ENCODE data around the gene ZBTB7C. TPM values are rescaled to one million over a fixed set of nuclear protein-coding genes. Genes with fewer than 3 reads are reported as not detected.

The ZBTB7C gene
- total and polyA plus RNA-seq, 4 experiments from 2014 or later = 0.23 TPM; not detected in 3

DNA sequence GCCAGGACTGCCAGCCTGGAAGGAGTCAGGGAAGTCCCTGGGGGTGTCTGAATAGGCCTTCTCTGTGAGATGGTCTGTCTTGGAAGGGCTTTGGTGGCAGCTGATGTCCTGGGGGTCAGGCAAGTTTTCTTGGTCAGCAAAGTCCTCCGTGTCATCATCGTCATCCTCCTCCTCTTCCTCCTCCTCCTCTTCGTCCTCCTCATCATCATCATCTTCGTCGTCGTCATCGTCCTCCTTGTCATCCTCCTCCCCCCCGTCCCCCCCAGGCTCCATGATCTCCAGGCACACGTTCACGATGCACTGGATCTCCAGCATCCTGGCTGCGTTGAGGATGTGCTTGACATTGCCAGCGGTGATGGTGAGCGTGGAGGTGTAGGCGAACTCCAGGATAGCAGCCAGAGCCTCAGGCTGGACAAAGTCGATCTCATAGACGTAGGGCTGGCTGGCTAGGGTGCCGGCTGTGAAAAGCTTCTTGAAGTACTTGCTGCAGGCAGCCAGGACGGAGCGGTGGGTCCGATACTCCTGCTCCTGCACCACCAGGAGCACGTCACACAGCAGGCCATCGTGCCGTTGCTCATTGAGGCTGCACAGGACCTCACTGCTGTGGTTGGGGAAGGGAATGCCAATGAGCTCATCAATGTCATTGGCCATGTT, 368.6 kb downstream of the ZBTB7C start:
- intact Hi-C loops (cut with micrococcal nuclease) = no loop called here

DNA sequence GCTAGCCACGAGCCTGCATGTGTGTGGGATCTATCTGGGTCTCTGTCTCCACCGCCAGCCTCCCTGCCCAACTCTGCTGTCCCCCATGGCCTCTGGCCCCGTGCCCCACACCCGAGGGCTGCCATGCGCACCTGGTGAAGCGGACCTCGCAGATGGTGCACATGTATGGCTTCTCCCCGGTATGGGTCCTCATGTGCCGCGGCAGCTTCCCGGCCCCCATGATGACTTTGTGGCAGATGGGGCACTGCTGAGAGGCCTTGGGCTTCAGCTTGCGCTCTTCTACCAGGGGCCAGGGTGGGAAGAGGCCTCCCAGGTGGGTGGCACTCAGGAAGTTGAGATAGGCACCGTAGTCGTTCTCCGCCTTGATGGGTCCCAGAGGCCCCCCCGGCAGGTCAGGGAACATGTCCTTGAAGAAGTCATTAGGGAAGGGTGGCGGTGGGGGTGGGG, 369.4 kb downstream of the ZBTB7C start:
- H3K36me3 ChIP-seq (ENCODE audit: insufficient read depth, low read length) = no peaks in the 10 kb centered on the region
- DNase-seq = no peak
- H3K27ac ChIP-seq (ENCODE audit: low read depth, low read length) = no peak overlapping the region
- peaks cover 0 to 3% (median 0%) of the 10 kb centered on the region in 8 donors for H3K9me3 Mint-ChIP-seq
- no peaks in the 10 kb centered on the region for H3K4me1 Mint-ChIP-seq
- intact Hi-C loops (cut with micrococcal nuclease) = no loop called here
- ChIA-PET CTCF (ENCODE audit: partially characterized antibody) (no interaction called here), POLR2A (ENCODE audit: partially characterized antibody) (no interaction called here)
- no peak overlapping the region for H3K27ac Mint-ChIP-seq
- H3K27me3 Mint-ChIP-seq = peaks cover 7% of the 10 kb centered on the region in 2 donors
- H3K9me3 ChIP-seq (ENCODE audit: control insufficient read depth in 1 of 2, low read length in 2 of 2) = no peaks in the 10 kb centered on the region
- no peak overlapping the region for H3K4me3 Mint-ChIP-seq
- H3K4me1 ChIP-seq (ENCODE audit: insufficient read depth, low read length) = no peaks in the 10 kb centered on the region
- no peaks in the 10 kb centered on the region for H3K27me3 ChIP-seq (ENCODE audit: insufficient read depth, low read length)
- H3K36me3 Mint-ChIP-seq = no peaks in the 10 kb centered on the region
- no peak overlapping the region for H3K4me3 ChIP-seq (ENCODE audit: low read length in 2 of 2)

More for the DNA sequence above, 368.6 kb downstream of the ZBTB7C start:
- CTCF ChIA-PET (ENCODE audit: partially characterized antibody) = no interaction called here
- Histone ChIP-seq H3K4me1 (ENCODE audit: insufficient read depth, low read length) (no peaks in the 10 kb centered on the region), H3K4me3 (ENCODE audit: low read length in 2 of 2) (no peak overlapping the region), H3K36me3 (ENCODE audit: insufficient read depth, low read length) (no peaks in the 10 kb centered on the region), H3K27me3 (ENCODE audit: insufficient read depth, low read length) (no peaks in the 10 kb centered on the region), H3K9me3 (ENCODE audit: control insufficient read depth in 1 of 2, low read length in 2 of 2) (no peaks in the 10 kb centered on the region), H3K27ac (ENCODE audit: low read depth, low read length) (no peak overlapping the region)
- POLR2A ChIA-PET (ENCODE audit: partially characterized antibody) = no interaction called here
- Mint-ChIP-seq H3K27ac (no peak overlapping the region), H3K36me3 (no peaks in the 10 kb centered on the region), H3K4me3 (no peak overlapping the region), H3K9me3 (peaks cover 0 to 3% (median 3%) of the 10 kb centered on the region in 8 donors), H3K27me3 (peaks cover 7 to 9% of the 10 kb centered on the region in 2 donors), H3K4me1 (no peaks in the 10 kb centered on the region)
- no peak for DNase-seq

GRCh38 chr18:48038636-48039035, 370.5 kb downstream of the ZBTB7C start:
- peaks cover 6 to 7% of the 10 kb centered on the region in 2 donors for H3K27me3 Mint-ChIP-seq
- no peak overlapping the region for H3K27ac Mint-ChIP-seq
- Histone ChIP-seq H3K9me3 (ENCODE audit: control insufficient read depth in 1 of 2, low read length in 2 of 2) (no peaks in the 10 kb centered on the region), H3K36me3 (ENCODE audit: insufficient read depth, low read length) (no peaks in the 10 kb centered on the region), H3K4me3 (ENCODE audit: low read length in 2 of 2) (no peak overlapping the region), H3K4me1 (ENCODE audit: insufficient read depth, low read length) (no peaks in the 10 kb centered on the region), H3K27ac (ENCODE audit: low read depth, low read length) (no peak overlapping the region), H3K27me3 (ENCODE audit: insufficient read depth, low read length) (no peaks in the 10 kb centered on the region)
- H3K9me3 Mint-ChIP-seq = peaks cover 0 to 3% (median 0%) of the 10 kb centered on the region in 8 donors
- no peak for DNase-seq
- ChIA-PET CTCF (ENCODE audit: partially characterized antibody) (interaction anchor here (0.9 kb wide), 1 partner anchor 8 kb away, joined by 3 read pairs; no protein-coding TSS in a partner anchor), POLR2A (ENCODE audit: partially characterized antibody) (no interaction called here)
- H3K36me3 Mint-ChIP-seq = no peaks in the 10 kb centered on the region
- H3K4me1 Mint-ChIP-seq = no peaks in the 10 kb centered on the region
- H3K4me3 Mint-ChIP-seq = no peak overlapping the region
- intact Hi-C loops (cut with micrococcal nuclease) = no loop called here

- H3K27ac Mint-ChIP-seq = no peak overlapping the region
- H3K27ac ChIP-seq (ENCODE audit: low read depth, low read length) = no peak overlapping the region
- no peaks in the 10 kb centered on the region for H3K36me3 Mint-ChIP-seq
- H3K36me3 ChIP-seq (ENCODE audit: insufficient read depth, low read length) = no peaks in the 10 kb centered on the region
- intact Hi-C loops (cut with micrococcal nuclease) = no loop called here
- no peak for DNase-seq
- ChIA-PET POLR2A (ENCODE audit: partially characterized antibody) (no interaction called here), CTCF (ENCODE audit: partially characterized antibody) (interaction anchor here (0.9 to 1.2 kb wide), 2 partner anchors 9 to 408 kb away, joined by 3 read pairs; no protein-coding TSS in a partner anchor)
- H3K4me3 Mint-ChIP-seq = no peak overlapping the region
- peaks cover 2 to 3% of the 10 kb centered on the region in 2 donors for H3K27me3 Mint-ChIP-seq
- H3K9me3 ChIP-seq (ENCODE audit: control insufficient read depth in 1 of 2, low read length in 2 of 2) = no peaks in the 10 kb centered on the region
- H3K27me3 ChIP-seq (ENCODE audit: insufficient read depth, low read length) = no peaks in the 10 kb centered on the region
- no peak overlapping the region for H3K4me3 ChIP-seq (ENCODE audit: low read length in 2 of 2)
- H3K9me3 Mint-ChIP-seq = no peaks in the 10 kb centered on the region
- H3K4me1 Mint-ChIP-seq = no peaks in the 10 kb centered on the region
- H3K4me1 ChIP-seq (ENCODE audit: insufficient read depth, low read length) = no peaks in the 10 kb centered on the region
These were observed 371.5 kb downstream of the ZBTB7C start for GRCh38 chr18:48037481-48038271.

- H3K27ac Mint-ChIP-seq = peak overlapping the region in 1 of 7 donors; percentile 45
- H3K9me3 Mint-ChIP-seq = no peaks in the 10 kb centered on the region
- Histone ChIP-seq H3K4me1 (ENCODE audit: insufficient read depth, low read length) (no peaks in the 10 kb centered on the region), H3K36me3 (ENCODE audit: insufficient read depth, low read length) (no peaks in the 10 kb centered on the region), H3K4me3 (ENCODE audit: low read length in 2 of 2) (no peak overlapping the region), H3K27me3 (ENCODE audit: insufficient read depth, low read length) (no peaks in the 10 kb centered on the region), H3K27ac (ENCODE audit: low read depth, low read length) (no peak overlapping the region), H3K9me3 (ENCODE audit: control insufficient read depth in 1 of 2, low read length in 2 of 2) (no peaks in the 10 kb centered on the region)
- no peak for DNase-seq
- H3K4me3 Mint-ChIP-seq = no peak overlapping the region
- H3K27me3 Mint-ChIP-seq = peaks cover 2% of the 10 kb centered on the region in 2 donors
- CTCF ChIA-PET (ENCODE audit: partially characterized antibody) = interaction anchor here (1.2 kb wide), 1 partner anchor 408 kb away, joined by 3 read pairs; no protein-coding TSS in a partner anchor
- no peaks in the 10 kb centered on the region for H3K4me1 Mint-ChIP-seq
- no peaks in the 10 kb centered on the region for H3K36me3 Mint-ChIP-seq
- POLR2A ChIA-PET (ENCODE audit: partially characterized antibody) = no interaction called here
- intact Hi-C loops (cut with micrococcal nuclease) = no loop called here
These were observed 372.4 kb downstream of the ZBTB7C start for GRCh38 chr18:48036641-48037421.

DNA sequence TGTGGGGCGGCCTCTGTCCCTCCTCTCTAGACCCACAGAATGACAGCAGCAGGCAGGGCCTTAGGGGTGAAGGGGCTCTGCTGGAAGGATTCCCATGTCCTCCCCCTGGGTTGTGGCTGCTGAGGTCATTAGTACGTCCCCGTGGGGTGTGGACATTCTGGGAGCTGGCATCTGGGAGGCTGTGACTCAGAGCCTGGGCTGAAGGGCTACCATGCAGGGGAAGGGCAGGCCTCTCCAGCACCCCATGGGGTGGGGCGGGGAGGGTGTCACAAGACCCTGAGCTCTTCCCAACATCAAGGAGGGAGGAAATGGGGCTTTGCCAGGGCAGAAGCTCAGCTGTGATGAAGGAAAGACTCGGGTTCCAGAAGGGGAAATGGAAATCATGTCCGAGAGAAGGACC, 373.0 kb downstream of the ZBTB7C start:
- H3K36me3 ChIP-seq (ENCODE audit: insufficient read depth, low read length) = no peaks in the 10 kb centered on the region
- H3K27me3 ChIP-seq (ENCODE audit: insufficient read depth, low read length) = no peaks in the 10 kb centered on the region
- Mint-ChIP-seq H3K9me3 (no peaks in the 10 kb centered on the region), H3K36me3 (no peaks in the 10 kb centered on the region), H3K27me3 (peaks cover 2% of the 10 kb centered on the region in 2 donors), H3K27ac (no peak overlapping the region), H3K4me1 (no peaks in the 10 kb centered on the region), H3K4me3 (no peak overlapping the region)
- H3K4me1 ChIP-seq (ENCODE audit: insufficient read depth, low read length) = no peaks in the 10 kb centered on the region
- POLR2A ChIA-PET (ENCODE audit: partially characterized antibody) = no interaction called here
- H3K27ac ChIP-seq (ENCODE audit: low read depth, low read length) = no peak overlapping the region
- CTCF ChIA-PET (ENCODE audit: partially characterized antibody) = interaction anchor here (1.2 kb wide), 1 partner anchor 409 kb away, joined by 3 read pairs; no protein-coding TSS in a partner anchor
- DNase-seq = no peak
- no peak overlapping the region for H3K4me3 ChIP-seq (ENCODE audit: low read length in 2 of 2)
- intact Hi-C loops (cut with micrococcal nuclease) = no loop called here
- H3K9me3 ChIP-seq (ENCODE audit: control insufficient read depth in 1 of 2, low read length in 2 of 2) = no peaks in the 10 kb centered on the region

GRCh38 chr18:48035556-48035860, 373.7 kb downstream of the ZBTB7C start:
- peaks cover 2% of the 10 kb centered on the region in 2 donors for H3K27me3 Mint-ChIP-seq
- DNase-seq = no peak
- Histone ChIP-seq H3K36me3 (ENCODE audit: insufficient read depth, low read length) (no peaks in the 10 kb centered on the region), H3K27ac (ENCODE audit: low read depth, low read length) (no peak overlapping the region), H3K4me1 (ENCODE audit: insufficient read depth, low read length) (no peaks in the 10 kb centered on the region), H3K4me3 (ENCODE audit: low read length in 2 of 2) (no peak overlapping the region), H3K9me3 (ENCODE audit: control insufficient read depth in 1 of 2, low read length in 2 of 2) (no peaks in the 10 kb centered on the region), H3K27me3 (ENCODE audit: insufficient read depth, low read length) (no peaks in the 10 kb centered on the region)
- H3K4me1 Mint-ChIP-seq = no peaks in the 10 kb centered on the region
- no peaks in the 10 kb centered on the region for H3K9me3 Mint-ChIP-seq
- no peaks in the 10 kb centered on the region for H3K36me3 Mint-ChIP-seq
- ChIA-PET CTCF (ENCODE audit: partially characterized antibody) (no interaction called here), POLR2A (ENCODE audit: partially characterized antibody) (no interaction called here)
- H3K4me3 Mint-ChIP-seq = no peak overlapping the region
- intact Hi-C loops (cut with micrococcal nuclease) = no loop called here
- H3K27ac Mint-ChIP-seq = no peak overlapping the region

Measured in CD4-positive, alpha-beta memory T cell (primary cell).